ENCODE data around the gene GBX2.

GBX2 gene

GRCh38 chr2:236184701-236185100 is 16.5 kb upstream of the GBX2 start:
- in situ Hi-C loops (cut with HindIII; ENCODE audit: low sequenced_read_pairs), result loop anchor here (25.0 kb wide), 2 partner anchors 272 to 397 kb away; no protein-coding TSS in a partner anchor

DNA sequence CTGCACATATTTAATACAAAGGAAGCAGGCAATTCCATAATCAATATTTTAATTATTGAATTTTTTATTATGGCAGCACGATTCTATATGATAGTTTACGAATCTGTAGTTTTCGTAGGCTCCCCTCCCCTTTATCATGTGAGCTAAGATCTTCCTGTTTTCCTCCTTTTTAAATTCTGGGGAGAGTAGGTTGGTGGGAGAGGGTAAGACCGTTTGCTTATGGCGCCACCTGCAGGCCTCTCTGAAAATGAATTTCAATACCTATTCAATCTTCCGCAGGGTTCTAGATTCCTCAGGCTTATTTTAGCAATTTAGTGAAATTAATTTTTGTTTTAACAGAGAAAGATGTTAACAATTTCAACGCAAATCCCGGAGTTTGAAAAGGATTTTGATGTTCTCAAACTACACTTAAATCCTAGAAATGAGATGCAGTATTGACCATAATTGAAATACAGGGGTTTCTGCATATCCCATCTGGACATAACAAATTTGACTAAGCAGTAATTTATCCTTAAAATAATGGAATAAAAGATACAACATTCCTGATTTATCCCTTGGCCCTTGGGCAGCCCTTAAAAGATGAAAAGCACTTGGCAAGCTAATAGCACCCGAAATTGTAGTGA is 12.8 kb upstream of the GBX2 start:
- in situ Hi-C loops (cut with HindIII; ENCODE audit: low sequenced_read_pairs), result loop anchor here (25.0 kb wide), 2 partner anchors 269 to 394 kb away; no protein-coding TSS in a partner anchor

DNA sequence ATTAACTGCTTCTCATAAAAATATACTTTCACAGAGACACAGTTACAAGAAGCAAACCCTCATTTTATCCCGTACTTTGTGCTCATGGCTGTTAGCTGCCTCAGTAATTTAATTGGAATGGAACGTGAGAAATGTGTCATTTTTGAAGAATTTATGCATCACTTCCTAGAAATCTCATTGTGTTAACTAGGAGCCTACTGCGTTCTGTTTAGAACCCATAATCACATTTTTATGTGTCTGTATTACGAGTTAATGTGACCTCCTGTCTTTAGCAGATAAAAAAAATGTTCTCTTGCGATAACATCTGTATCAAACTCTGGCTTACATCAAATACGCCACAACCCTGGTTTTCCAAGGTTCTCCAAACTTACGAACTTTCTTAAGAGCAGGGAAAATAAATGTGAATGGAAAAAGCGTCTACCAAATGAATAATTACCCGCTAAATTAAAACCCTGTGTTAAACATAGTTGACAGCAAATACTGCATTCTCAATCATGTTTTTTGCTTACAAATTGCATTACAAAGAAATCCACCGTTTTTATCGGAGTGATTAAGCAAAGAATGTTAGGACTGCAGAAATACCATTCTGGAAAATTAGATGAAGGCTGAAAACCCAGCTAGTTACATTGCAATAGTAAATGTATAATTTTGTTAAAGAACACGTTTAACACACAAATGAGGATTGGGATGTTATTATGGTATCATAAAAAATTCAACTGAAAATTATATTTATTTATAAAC is 12.1 kb upstream of the GBX2 start:
- in situ Hi-C loops (cut with HindIII; ENCODE audit: low sequenced_read_pairs), result loop anchor here (25.0 kb wide), 2 partner anchors 268 to 393 kb away; no protein-coding TSS in a partner anchor

DNA sequence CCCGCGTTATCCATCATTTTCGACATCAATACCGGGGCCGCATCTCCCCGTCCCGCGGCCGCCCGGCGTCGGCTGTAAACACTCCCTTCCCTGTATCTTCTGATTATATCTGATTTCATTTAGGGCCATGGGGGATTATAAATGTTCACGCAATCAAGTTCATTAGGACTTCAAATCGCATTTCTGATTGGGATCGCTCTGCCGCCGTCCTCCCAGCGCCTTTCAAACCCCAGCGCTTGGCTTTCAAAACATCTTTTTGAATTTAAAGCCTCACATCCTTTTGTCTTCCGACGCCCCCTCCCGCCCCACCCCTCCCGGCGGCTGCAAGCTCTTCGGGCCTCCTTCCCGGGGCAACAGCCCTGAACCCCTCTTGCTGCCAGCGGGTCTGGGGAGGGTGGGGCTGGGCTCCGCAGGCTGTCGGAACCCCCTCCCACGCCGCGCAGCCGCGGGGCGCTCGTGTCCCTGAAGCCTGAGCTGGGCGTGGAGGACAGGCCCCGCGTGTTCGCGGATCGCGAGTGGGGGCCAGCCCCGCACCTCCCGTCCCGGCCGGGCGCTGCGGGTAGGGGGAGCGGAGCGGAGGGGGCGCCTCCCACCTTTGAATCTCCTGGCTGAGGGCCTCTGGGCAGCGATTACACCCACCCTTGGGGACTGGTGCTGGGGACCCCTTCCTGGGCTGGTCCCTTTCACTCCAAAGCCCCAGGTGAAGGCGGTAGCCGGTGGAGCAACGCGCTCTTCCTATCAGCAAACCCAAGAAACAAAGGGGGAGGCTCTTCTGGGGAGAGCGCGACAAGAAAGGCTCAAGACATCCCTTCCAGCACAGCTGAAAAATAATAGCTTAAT is 11.3 kb upstream of the GBX2 start:
- in situ Hi-C loops (cut with HindIII; ENCODE audit: low sequenced_read_pairs), result loop anchor here (25.0 kb wide), 2 partner anchors 267 to 392 kb away; no protein-coding TSS in a partner anchor

GRCh38 chr2:236178890-236179235 is 10.7 kb upstream of the GBX2 start:
- in situ Hi-C loops (cut with HindIII; ENCODE audit: low sequenced_read_pairs), result loop anchor here (25.0 kb wide), 2 partner anchors 267 to 392 kb away; no protein-coding TSS in a partner anchor

DNA sequence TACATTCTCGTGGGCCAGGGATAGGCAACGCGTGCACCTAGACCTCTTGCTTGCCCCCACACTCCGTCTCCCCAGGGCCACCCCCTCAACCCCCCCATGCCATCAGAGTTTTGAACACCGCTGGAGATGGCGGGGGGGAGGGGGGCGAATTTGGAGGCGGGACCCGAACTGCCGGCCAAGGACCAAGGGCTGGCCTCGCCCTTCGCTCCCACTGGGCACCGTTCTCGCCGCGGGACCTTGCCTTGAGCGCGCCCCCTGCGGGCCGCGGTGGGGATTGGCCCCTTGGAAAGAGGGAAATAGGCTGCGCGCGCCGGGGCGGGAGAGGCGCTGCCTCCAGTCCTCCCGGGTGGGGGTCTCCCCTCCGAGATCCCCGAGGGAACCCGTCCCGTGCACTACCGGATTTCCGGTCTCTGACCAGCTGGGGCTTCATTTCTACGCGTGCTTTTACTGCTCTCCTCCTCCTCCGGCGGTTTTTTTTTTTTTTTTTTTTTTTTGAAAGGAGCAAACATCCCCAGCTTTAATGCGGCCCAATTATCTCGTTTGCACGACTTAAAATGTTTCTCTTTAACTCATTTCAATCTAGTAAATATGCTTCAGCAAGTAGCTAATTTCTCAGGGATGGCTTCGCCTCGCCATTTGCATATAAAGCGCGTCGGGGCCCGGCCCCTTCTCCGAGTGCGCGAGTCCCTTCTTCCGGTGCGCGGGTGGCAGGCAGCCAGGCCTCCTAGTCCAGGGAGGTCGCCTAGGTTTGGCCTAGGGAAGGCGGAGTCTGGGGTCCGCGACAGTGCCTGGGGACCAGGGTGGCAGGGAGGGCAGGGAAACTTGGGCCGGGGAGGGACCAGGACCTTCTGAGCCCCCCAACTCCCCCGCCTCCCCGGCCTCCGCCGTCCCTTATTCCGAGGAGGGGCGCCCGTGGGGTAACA is 10.0 kb upstream of the GBX2 start:
- in situ Hi-C loops (cut with HindIII; ENCODE audit: low sequenced_read_pairs), result loop anchor here (25.0 kb wide), 2 partner anchors 266 to 391 kb away; no protein-coding TSS in a partner anchor

DNA sequence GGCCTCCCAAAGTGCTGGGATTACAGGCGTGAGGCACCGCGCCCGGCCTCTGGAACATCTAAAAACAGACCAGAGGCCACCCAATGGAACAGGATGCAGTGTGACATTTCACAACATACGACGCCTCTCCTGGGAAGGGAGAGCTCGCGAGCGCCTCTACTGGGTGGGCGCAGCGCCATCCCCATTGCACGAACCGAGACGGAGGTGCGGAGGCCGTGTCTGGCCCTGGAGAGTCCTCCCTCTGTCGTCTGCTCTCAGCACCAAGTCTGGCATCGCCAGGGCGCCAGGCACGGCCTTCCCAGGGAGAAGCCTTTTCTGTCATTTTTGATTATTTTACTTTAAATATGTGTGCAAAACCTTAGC is 9.4 kb upstream of the GBX2 start:
- in situ Hi-C loops (cut with HindIII; ENCODE audit: low sequenced_read_pairs), result loop anchor here (25.0 kb wide), 2 partner anchors 265 to 390 kb away; no protein-coding TSS in a partner anchor

DNA sequence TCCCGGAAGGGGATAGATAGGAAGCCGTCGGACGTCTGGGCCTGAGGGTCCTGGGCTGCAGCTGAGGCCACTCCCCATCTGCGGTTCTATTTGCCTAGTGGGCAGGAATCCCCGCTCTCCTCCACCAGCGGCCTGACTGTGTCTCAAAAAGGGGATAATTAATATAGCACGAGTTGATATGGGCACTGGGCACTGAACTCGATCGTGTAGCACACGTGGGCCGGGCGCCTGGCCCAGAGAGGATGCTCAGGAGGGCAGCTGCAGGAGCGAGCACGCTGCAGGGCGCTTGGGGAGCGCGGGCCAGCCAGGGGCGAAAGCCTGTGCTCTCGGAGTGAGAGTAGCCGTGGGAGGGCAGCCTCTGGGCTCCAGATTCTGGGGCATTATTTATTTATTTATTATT is 8.8 kb upstream of the GBX2 start:
- in situ Hi-C loops (cut with HindIII; ENCODE audit: low sequenced_read_pairs), result loop anchor here (25.0 kb wide), 2 partner anchors 265 to 390 kb away; no protein-coding TSS in a partner anchor

DNA sequence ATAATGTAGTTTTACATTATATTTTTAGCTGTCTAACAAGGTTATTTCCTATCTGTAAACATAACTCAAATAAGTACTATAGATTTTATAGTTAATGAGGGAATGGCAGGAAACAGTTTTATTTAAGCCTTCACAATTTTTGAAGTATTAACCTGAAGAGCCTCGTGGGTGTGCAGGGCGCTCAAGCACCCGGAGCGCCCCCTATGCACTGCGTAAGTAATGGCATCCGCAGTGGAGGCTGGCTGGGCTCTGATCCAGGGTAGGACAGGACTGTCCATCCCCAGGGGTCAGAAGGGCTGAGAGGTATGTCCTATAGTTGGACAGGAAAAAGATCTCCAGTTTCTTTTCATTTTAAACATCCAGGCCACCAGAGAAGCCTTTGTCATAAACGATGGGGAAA is 8.2 kb upstream of the GBX2 start:
- in situ Hi-C loops (cut with HindIII; ENCODE audit: low sequenced_read_pairs), result loop anchor here (25.0 kb wide), 2 partner anchors 264 to 389 kb away; no protein-coding TSS in a partner anchor

GRCh38 chr2:236175548-236176150 is 7.5 kb upstream of the GBX2 start:
- in situ Hi-C loops (cut with HindIII; ENCODE audit: low sequenced_read_pairs), result loop anchor here (25.0 kb wide), 2 partner anchors 263 to 388 kb away; no protein-coding TSS in a partner anchor

DNA sequence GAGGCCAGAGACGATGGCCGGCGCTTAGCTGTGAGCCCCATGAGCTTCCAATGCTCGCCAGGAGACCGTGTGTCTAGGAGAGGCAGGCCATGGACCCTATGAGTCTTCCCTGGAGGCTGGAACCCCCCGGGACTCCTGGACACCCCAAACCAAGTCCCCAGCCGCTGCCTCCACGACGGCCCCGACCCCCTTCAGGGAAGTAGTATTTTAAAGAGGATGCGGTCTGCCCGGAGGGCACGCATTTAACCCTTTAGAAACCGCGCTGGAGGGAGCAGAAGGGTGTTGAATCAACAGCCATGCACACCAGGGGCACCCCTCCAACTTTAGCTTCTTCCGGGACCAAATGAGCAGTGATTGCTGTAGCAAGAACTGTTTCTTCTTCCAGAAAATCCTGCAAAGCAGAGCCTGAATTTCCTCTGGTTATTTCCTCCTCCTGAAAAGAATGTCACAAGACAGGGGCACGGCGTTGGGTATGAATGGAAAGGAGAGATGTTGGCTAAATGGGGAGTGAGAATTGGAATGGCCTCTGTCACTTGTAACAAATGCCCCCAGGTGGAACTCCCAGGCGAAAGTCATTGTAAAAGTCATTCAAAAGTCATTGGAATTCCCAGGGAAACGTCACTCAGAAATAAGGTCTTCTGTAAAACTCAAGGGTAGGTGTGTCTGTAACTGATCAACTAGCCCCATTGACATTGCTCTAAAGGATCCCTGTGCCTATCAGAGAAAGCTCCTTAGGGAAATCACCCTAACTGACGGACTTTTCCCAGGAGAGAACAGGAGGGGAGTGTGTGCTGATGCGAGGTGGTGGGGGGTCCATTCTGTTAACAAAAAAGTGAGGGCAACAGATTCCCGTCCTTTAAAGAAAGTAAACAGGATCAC is 5.8 kb upstream of the GBX2 start:
- in situ Hi-C loops (cut with HindIII; ENCODE audit: low sequenced_read_pairs), result no loop called here

- in situ Hi-C loops (cut with HindIII; ENCODE audit: low sequenced_read_pairs), result no loop called here
Measured at GRCh38 chr2:236173036-236173728, 5.0 kb upstream of the GBX2 start.

DNA sequence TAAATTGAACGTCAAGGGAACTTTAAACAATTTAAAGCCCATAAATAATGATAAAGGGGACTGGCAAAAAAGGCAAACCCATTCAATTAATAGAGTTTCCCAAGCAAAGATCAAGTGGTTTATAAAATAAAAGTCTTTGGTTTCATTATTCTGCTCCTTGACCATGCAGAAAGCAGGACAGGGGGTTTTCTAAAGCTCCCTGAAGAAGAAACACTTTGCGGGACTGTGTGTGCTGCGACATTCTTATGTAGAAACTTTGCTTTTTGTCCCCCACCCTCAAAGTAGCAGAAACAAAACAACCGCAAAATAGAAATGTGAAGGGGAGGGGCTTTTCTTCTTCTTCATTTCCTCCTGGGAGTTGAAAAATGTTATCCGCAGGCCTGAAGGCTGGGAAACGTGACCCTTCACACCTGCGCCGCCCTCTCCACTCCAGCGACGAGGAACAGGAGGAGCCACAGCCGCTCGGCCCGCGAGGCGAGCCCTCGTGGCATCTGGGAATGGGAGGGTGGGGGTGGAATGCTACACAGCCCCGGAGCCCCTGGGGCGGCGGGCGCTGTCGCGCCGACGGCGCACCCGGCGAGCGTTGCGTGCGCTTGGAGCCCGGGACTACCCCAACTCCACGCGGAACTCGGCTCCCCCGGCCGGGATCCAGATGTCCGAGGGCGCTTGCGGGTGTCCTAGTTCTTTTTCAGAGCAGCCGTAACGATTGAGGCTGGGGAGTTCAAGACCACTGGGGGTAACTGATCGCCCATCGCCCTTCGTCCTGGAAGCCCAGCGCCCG is 4.3 kb upstream of the GBX2 start:
- in situ Hi-C loops (cut with HindIII; ENCODE audit: low sequenced_read_pairs), result no loop called here

DNA sequence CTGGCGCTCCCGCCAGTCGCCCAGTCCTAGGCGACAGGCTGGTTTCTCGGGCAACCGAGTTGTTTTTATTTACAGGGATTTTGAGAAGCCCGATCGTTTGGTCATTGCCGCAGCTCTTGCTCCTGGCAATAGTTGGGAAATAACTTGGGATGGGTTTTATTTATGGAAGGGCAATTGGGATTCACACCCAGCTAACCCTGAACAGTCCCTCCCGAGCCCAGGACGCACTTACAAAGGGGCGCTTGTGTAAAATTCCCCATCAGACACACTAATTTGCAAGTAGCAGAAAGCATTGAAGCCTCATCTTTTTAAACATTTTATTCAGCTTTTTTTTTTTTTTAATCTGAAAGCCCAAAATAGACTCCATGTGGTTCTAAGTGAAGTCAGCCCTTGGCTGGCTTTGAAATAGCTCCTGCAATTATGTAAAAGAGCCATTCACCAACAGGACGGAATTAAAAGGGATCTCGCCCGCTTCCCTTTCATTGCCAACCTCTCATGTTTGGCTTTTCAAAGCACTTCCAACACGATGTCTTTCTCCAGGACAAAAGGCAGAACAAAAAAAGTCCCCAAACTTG is 3.6 kb upstream of the GBX2 start:
- in situ Hi-C loops (cut with HindIII; ENCODE audit: low sequenced_read_pairs), result no loop called here

DNA sequence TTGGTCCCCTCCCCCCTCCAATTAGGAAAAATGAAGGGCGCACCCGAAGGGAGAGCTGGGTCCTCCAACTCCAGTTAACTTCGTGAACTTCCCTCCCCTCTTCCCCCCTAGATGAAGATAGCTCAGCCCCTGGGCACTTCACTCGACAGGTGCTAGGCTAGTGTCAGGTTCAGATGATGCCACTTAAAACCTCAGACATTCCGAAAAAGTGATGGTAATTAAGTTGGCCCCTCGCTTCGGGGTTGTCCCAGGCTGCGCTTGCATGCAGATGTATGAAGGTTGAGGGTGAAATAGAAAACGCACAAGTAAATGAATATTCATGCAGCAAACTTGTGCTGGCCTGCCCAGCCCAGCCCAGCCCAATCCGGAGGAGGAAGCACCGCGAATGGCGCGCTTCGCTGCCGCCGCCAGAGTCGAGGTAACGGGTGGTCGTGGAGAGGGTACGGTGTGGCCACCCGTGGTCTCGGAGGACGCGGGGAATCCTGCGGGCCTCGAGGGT is 3.0 kb upstream of the GBX2 start:
- in situ Hi-C loops (cut with HindIII; ENCODE audit: low sequenced_read_pairs), result no loop called here

- in situ Hi-C loops (cut with HindIII; ENCODE audit: low sequenced_read_pairs), result no loop called here
Measured at GRCh38 chr2:236170590-236171165, 2.5 kb upstream of the GBX2 start.

All from DLD1 (cell line).